Mesothelial cell of epicardium (in vitro differentiated cells): ENCODE data around the gene TMEM238. TPM values are rescaled to one million over a fixed set of nuclear protein-coding genes. Genes with fewer than 3 reads are reported as not detected.
A peak's percentile ranks its signal among the peaks of the same experiment; 100 is the strongest.

Experiments
- DNase-seq, 2 experiments: peaks; one replicate each; pipeline ENCODE4 v3.0.0; 2021; ENCODE audit warnings: low spot score in 2 of 2; ENCODE audit not compliant: unreplicated experiment in 2 of 2
- H3K27ac Mint-ChIP-seq: 2 replicates; pipeline ENCODE4 v1.8.0; 2021; ENCODE audit warnings: mixed read lengths
- H3K27me3 Mint-ChIP-seq: 2 replicates; pipeline ENCODE4 v1.8.0; 2021; ENCODE audit warnings: low read depth, mixed read lengths
- H3K36me3 Mint-ChIP-seq: 2 replicates; pipeline ENCODE4 v1.8.0; 2021; ENCODE audit warnings: mixed read lengths
- H3K4me1 Mint-ChIP-seq: 2 replicates; pipeline ENCODE4 v1.8.0; 2021; ENCODE audit warnings: mixed read lengths
- H3K4me3 Mint-ChIP-seq: 2 replicates; pipeline ENCODE4 v1.8.0; 2021; ENCODE audit warnings: mild to moderate bottlenecking, moderate library complexity, mixed read lengths
- H3K9me3 Mint-ChIP-seq: 2 replicates; pipeline ENCODE4 v1.8.0; 2021; ENCODE audit warnings: mixed read lengths
- total RNA-seq: library from RNA; stranded (reverse); gene quantifications from 3 replicates; pipeline ENCODE4 v1.2.1, GENCODE V29; 2021
- TF ChIP-seq, protein P1 (sequence below): fragments of 200-600 bp; sonication (generic); IDR thresholded peaks from one replicate; pipeline ENCODE4 v1.5.0; 2021; ENCODE audit warnings: antibody characterized with exemption; ENCODE audit not compliant: unreplicated experiment

The TMEM238 gene
- total RNA-seq, 1 donor from 2014 or later, result 2.3 TPM

- Mint-ChIP-seq H3K27me3 (peaks cover 34% of the 10 kb centered on the region), H3K4me3 (no peak overlapping the region), H3K27ac (no peak overlapping the region), H3K4me1 (peaks cover 24% of the 10 kb centered on the region), H3K9me3 (no peaks in the 10 kb centered on the region), H3K36me3 (peaks cover 2% of the 10 kb centered on the region)
- TF ChIP-seq, protein P1, sequence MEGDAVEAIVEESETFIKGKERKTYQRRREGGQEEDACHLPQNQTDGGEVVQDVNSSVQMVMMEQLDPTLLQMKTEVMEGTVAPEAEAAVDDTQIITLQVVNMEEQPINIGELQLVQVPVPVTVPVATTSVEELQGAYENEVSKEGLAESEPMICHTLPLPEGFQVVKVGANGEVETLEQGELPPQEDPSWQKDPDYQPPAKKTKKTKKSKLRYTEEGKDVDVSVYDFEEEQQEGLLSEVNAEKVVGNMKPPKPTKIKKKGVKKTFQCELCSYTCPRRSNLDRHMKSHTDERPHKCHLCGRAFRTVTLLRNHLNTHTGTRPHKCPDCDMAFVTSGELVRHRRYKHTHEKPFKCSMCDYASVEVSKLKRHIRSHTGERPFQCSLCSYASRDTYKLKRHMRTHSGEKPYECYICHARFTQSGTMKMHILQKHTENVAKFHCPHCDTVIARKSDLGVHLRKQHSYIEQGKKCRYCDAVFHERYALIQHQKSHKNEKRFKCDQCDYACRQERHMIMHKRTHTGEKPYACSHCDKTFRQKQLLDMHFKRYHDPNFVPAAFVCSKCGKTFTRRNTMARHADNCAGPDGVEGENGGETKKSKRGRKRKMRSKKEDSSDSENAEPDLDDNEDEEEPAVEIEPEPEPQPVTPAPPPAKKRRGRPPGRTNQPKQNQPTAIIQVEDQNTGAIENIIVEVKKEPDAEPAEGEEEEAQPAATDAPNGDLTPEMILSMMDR, result no peak
- DNase-seq, result no peak
These were observed 16.0 kb downstream of the TMEM238 start for GRCh38 chr19:55368106-55368505.

DNA sequence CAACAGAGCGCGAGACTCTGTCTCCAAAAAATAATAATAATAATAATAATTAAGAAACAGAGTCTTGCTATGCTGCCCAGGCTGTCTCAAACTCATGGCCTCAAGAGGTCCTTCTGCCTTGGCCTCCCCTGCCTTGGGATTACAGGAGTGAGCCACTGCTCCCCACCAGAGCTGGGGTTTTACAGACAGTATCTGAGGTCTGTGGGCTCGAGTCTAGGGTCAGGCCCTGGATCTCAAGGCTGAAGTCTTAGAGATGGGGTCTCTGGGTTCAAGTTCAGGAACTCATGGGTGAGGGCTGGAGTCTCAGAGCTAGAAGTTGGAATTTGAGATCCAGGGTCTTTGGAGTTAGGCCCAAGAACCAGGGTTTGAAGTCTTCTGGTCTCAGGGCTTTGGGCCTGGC is 17.3 kb downstream of the TMEM238 start:
- TF ChIP-seq, protein P1, result no peak
- peaks cover 27% of the 10 kb centered on the region for H3K27me3 Mint-ChIP-seq
- DNase-seq, result no peak
- no peak overlapping the region for H3K27ac Mint-ChIP-seq
- no peak overlapping the region for H3K4me3 Mint-ChIP-seq
- peaks cover 17% of the 10 kb centered on the region for H3K4me1 Mint-ChIP-seq
- H3K9me3 Mint-ChIP-seq, result no peaks in the 10 kb centered on the region
- peaks cover 2% of the 10 kb centered on the region for H3K36me3 Mint-ChIP-seq

GRCh38 chr19:55365964-55366363 is 18.1 kb downstream of the TMEM238 start:
- Mint-ChIP-seq H3K27me3 (peaks cover 18% of the 10 kb centered on the region), H3K4me3 (no peak overlapping the region), H3K9me3 (no peaks in the 10 kb centered on the region), H3K27ac (no peak overlapping the region), H3K36me3 (peaks cover 2% of the 10 kb centered on the region), H3K4me1 (peaks cover 15% of the 10 kb centered on the region)
- DNase-seq, result no peak
- TF ChIP-seq, protein P1, result no peak

- TF ChIP-seq, protein P1, result no peak
- Mint-ChIP-seq H3K27ac (no peak overlapping the region), H3K36me3 (peaks cover 2% of the 10 kb centered on the region), H3K4me1 (peaks cover 8% of the 10 kb centered on the region), H3K27me3 (peaks cover 12% of the 10 kb centered on the region), H3K9me3 (no peaks in the 10 kb centered on the region), H3K4me3 (no peak overlapping the region)
- no peak for DNase-seq
These were observed 18.8 kb downstream of the TMEM238 start for GRCh38 chr19:55365245-55365644.

DNA sequence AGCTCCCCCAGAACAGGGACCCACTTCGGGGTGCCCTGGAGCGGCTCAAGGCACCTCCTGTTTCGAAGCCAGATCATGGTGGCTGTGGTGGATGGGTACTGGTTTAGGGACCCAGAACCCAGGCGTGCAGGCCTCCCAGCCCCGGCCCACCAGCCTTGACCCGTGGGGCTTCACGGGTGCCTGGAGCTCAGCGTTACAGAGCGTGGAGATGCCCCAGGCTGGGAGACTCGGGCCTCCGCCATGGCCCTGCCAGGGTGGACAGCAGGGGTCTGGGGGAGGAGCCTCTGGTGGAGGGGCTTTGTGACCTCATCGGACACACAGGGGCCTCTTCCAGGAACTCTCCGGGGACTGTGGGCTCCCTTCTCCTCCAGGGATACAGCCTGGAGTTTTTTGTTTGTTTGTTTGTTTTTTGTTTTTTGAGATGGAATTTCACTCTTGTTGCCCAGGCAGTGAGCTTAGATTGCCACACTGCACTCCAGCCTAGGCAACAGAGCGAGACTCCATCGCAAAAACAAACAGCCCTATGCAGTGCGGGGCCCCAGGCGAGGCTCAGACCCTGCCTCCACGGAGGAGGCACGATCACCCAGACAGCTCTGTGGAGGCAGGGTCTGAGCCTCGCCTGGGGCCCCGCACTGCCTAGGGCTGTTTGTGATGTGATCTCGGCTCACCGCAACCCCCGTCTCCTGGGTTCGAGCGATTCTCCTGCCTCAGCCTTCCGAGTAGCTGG is 20.9 kb downstream of the TMEM238 start, which contains the start of gene GARIN5B:
GARIN5B (minus strand) TSS at position 271 of the 727 bp plus-strand sequence; CDS start at position 77, 194 bp downstream.
- peaks cover 3% of the 10 kb centered on the region for H3K4me1 Mint-ChIP-seq
- no peaks in the 10 kb centered on the region for H3K9me3 Mint-ChIP-seq
- peaks cover 2% of the 10 kb centered on the region for H3K36me3 Mint-ChIP-seq
- TF ChIP-seq, protein P1, result no peak
- no peak within 1 kb of the TSS for H3K4me3 Mint-ChIP-seq
- no peak for DNase-seq
- peaks cover 6% of the 10 kb centered on the region for H3K27me3 Mint-ChIP-seq
- H3K27ac Mint-ChIP-seq, result peak within 1 kb of the TSS; percentile 4
